Endometrial microvascular endothelial cells (primary cell): ENCODE results near the gene CISD2. TPM values are rescaled to one million over a fixed set of nuclear protein-coding genes. Genes with fewer than 3 reads are reported as not detected.
"Not testable (repeated sequence)": the region's sequence is repeated elsewhere in the genome, so short reads cannot be mapped to it uniquely, and the experiment has no call there.

Experiments used
- in situ Hi-C: cut with HindIII; loops from 2 replicates; pipeline ENCODE4 v1.10.0; 2017; ENCODE audit warnings: low sequenced_read_pairs, low pct_unique_long_range_greater_than_20kb; ENCODE audit errors: inconsistent ontology term
- total RNA-seq: library from RNA; depleted of rRNA; stranded (reverse); fragments of >200 nt; gene quantifications from one replicate; pipeline ENCODE4 v1.2.3, GENCODE V29; 2015; ENCODE audit errors: inconsistent ontology term

CISD2 gene
- total RNA-seq, 1 donor from 2014 or later, result 13.2 TPM

- in situ Hi-C loops, result not testable (repeated sequence)
Measured at GRCh38 chr4:102888570-102888969, 19.8 kb downstream of the CISD2 start.

GRCh38 chr4:102889866-102890265, 21.1 kb downstream of the CISD2 start:
- in situ Hi-C loops, result not testable (repeated sequence)

GRCh38 chr4:102896547-102896946, 27.8 kb downstream of the CISD2 start:
- in situ Hi-C loops, result not testable (repeated sequence)

GRCh38 chr4:102897610-102898009, 28.8 kb downstream of the CISD2 start:
- in situ Hi-C loops, result not testable (repeated sequence)

GRCh38 chr4:102901804-102902203, 33.0 kb downstream of the CISD2 start:
- in situ Hi-C loops, result no loop called here

- in situ Hi-C loops, result no loop called here
Measured at GRCh38 chr4:102918859-102919258, 50.1 kb downstream of the CISD2 start.

GRCh38 chr4:102919697-102920096, 50.9 kb downstream of the CISD2 start:
- in situ Hi-C loops, result not testable (repeated sequence)

- in situ Hi-C loops, result no loop called here
Measured at GRCh38 chr4:102935716-102936115, 66.9 kb downstream of the CISD2 start.

GRCh38 chr4:102938063-102938462, 69.3 kb downstream of the CISD2 start:
- in situ Hi-C loops, result not testable (repeated sequence)

Other genes with a start within 250 kb of the CISD2 start
- 7.0 TPM for gene MANBA, start 108.0 kb upstream of the CISD2 start, total RNA-seq
- gene UBE2D3, start 41.4 kb upstream of the CISD2 start, total RNA-seq, result 372 TPM
- gene SLC9B1, start 150.7 kb downstream of the CISD2 start, total RNA-seq, result not detected
- 21.4 TPM for gene SLC9B2, start 207.8 kb downstream of the CISD2 start, total RNA-seq
- 29.7 TPM for gene BDH2, start 230.8 kb downstream of the CISD2 start, total RNA-seq